GM18517 (cell line): ENCODE data around the gene TSPAN18.

Experiments
- ATAC-seq: cut with Tn5 transposase; IDR thresholded peaks from one replicate; pipeline ENCODE4 v1.9.1; 2021; ENCODE audit warnings: mild to moderate bottlenecking, moderate library complexity; ENCODE audit not compliant: unreplicated experiment

The TSPAN18 gene

DNA sequence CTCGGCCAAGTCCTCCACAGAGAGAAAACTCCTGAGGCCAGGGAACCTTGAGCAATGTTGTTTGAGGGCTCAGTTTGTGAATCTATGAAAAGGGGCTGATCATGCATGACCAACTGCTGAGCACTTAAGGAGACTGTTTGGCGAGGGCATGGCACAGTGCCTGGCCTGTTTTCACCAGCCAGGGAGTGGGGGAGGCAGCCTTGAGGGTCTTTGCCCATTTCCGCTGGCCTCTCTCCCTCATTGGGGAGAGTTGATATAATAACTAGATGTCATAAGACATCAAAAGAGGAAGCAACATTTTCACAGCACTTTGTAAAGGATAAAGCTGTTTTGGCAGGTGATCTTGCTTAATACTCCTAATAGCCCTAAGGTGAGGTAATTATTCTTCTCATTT is 113.3 kb downstream of the TSPAN18 start:
- ATAC-seq = no peak

DNA sequence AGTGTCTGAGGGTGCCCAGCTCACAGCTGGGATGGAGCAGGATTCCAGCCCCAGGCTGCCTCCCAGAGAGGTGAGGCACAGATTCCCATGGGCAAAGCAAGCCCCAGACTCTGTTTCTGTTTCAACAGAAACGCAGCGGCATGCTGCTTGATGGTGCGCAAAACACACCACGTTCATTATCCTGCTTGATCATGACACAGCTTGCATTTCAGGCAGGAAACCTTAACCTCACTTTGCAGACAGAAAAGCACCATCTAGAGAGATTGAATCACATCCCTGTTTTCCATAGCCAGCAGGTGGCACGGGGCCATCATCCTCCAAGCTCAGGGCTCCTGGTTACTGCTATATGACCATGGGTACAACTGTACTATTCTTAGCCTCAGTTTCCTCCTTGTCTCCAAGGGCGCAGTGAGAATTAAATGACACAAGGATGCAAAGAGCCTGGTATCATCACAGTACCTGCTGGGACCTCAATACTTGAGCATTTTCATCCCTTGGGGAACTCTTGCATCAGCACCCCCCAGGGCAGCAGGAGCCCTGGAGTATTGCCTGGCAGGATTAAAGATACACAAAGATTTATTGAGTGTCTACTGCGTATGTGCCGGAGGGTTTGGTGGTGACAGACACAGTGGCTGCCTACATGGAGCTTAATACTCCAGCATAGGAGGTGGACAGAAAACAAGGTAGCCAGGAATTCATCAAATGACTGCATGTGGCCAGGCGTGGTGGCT is 113.9 kb downstream of the TSPAN18 start:
- no peak for ATAC-seq

DNA sequence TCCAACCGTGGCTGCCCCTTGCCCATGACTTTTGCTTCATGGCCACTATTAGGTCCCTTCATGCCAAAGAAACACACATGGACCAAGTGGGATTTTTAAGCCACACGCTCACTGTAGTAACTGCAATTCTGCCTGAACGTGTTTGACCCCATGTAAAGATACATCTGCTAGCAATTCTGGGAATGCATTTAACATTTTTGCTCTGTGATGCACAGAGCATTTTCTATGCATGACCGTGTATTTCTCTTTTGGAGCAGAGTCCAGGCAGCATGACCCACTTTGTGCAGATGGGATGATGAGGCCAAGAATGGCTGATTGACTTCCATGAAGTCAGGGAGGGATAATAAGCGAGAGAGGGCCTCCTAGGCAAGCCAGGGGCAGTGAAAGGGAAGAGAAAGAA is 115.5 kb downstream of the TSPAN18 start:
- no peak for ATAC-seq

DNA sequence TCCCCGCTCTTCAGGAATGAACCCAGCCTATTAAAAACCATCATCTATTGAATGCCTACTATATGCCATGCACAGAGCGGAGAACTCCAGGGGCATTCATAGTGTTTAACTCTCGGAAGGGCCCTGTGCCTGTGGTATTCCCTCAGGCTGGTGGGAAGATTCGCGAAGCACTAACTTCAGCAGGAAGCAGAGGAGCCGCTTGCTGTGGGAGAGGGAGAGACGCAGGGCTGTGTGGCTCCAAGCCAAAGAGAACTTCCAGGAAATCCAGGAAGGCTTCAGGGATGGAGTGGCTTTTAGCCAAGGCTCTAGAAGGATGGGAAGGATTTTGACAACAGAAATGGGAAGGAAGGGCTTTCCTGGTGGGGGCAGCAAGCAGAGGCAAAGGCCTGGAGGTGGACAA is 120.1 kb downstream of the TSPAN18 start:
- no peak for ATAC-seq

DNA sequence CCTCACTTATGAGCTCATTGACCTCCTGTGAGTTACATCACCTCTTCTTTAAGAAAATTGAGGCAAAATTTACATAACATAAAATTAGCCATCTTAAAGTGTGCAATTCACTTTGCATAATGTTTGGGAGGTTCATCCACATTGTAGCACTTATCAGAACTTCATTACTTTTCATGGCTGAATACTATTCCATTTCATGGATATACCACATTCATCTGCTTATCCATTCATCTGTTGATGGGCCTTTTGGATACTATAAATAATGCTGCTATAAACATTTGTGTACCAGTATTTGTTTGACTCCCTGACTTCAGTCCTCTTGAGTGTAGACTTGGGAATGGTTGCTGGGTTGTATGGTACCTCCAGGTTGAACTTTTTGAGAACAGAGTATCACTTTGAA is 120.6 kb downstream of the TSPAN18 start:
- no peak for ATAC-seq

DNA sequence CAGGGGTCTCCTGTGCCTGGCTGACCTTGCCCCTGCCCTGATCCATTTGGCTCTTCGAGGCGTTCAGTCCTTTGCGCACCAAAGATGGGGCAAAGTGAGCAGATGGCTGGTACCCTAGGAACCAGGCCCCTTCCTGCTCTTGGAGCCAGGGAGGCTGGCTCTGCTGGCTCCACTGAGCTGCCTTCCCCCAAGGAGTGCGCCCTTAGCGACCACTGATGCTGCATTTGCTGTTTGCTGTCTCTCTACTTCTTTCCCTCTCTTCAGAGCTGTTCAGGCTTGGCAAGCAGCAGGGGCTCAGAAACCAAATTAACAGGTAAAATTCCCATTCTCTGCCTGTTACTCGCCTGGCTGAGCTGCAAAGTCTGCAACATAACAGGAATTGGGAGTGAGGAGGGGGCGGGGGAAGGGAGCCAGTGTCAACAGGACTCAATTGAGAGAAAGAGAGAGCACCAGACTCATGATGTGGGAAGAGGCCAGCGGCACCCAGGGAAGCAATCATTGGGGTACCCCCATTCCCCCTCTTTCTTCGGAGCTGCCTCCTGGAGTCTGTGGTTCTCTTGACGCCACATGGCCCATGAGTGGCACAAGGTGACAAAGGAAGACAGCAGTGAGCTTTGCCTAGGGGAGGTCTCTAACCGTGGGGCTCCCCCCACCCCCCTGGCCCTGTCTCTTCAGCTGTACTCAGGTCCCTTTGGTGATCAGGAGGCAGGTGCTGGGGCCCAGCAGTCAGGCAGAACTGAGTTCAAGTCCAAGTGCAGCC is 121.6 kb downstream of the TSPAN18 start:
- ATAC-seq = no peak

DNA sequence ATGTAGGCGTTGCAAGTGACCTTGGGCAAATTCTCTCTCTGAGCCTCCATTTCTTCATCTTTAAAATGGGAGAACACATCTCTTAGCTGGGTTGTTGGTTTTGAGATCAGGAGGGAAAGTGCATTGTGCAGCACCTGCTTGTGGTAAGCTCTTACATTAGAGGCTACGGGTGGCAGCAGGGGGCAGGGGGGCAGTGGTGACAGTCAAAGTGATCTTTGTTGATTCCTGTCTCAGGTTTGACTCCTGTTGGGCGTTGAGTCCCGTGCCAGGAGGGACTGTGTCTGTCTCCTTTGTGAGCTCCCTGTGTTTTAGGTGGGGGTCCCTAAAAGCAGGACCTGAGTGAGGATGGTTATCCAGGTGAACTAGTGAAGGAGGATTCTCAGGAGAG is 122.2 kb downstream of the TSPAN18 start:
- ATAC-seq = no peak

DNA sequence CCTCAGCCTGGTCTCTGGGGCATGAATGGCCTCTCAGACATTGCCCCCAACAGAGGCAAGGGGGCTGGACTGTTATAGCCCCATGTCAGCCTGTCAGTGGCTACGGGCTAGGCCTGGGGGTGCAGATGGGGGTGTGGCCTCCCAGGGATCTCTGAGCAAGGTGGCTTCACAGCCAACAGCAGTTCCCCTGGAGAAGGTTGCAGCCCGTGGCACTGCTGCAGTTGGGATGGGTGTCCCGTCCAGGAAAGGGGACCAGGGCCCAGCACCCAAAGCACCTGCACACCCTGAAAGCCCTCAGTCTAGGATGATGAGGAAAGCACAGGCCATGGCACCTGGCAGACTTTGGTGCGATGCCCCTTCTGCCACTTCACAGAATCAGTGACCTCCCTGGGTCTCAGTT is 122.7 kb downstream of the TSPAN18 start:
- no peak for ATAC-seq

DNA sequence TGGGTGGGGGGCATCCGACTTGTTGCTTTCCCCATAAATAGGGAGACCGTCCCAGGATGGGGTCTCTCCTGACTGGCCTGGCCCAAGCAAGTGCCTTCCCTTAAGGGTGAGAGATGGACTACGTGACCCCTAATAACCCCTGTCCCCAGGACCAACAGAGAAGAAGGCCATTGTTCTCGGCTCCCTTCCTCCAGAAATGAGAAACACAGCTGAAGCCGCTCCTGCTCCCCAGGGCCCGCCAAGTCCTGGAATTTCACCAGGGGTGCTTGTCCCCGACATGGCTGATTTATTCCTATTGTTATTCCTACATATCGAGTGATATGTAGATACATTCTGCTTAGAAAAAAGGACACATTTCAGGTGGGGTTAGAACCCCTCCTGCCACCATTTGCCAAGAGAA is 123.2 kb downstream of the TSPAN18 start:
- no peak for ATAC-seq

DNA sequence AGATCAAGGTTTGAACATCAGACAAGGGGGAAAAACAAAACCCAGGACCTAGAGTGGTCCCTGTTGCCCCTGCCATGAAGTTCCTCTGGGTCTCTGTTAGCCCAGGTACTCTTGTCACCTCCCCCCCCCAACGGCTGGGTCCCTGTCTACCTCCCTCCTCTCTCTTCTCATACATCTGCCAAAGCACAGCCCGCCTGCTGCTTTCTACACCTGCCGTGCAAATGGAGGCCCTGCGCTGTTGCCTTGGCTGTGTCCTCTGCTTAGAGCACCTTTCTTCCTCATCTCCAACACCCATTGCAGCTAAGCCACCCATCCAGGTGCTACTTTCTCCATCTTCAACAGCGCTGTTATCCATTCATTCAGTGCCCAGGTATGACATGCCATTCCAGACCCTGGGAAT is 124.7 kb downstream of the TSPAN18 start:
- no peak for ATAC-seq

DNA sequence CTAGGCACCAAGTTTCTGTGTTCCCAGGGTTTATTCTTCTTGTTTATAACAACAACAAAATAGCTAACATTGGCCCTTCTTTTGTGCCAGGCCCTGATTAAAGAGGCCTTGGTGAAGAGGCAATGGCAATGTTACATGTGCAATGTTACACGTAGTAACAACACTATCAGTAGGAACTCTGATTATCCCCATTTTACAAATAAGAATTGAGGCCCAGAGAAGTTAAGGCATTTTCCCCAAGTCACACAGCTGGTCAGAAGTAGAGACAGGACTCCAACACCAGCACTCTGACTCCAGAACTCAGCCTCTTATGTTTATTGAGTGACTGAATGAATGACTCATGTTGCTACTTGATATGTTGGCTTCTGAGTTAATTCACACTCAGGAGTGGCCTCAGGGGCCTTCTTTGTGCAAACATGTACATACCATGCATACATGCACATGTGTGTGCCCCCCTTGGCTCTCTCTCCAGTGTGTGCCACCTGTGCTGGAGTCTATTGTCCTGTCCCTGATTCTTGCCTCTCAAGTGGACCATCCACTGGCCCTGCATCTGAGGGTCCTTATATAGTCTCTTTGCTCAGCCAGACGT is 125.5 kb downstream of the TSPAN18 start:
- no peak for ATAC-seq

DNA sequence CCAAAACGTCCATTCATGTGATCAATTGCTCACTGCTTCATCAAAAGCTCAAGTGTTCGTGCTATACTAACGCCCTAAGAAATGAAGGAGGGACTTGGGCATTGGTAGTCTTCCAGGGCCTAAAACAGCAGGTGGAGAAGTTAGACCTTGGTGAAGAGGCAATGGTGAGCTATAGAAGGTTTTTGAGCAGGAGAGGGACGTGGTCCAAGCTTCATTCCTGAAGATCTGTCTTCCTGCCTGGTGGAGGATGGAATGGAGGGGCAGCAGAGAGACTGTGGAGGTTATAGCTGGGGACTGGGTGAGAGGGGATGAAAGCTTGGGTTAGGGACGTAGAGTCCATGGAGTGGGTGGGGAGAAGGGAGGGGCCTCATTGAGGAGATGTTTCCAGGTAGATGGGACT is 126.2 kb downstream of the TSPAN18 start:
- no peak for ATAC-seq

DNA sequence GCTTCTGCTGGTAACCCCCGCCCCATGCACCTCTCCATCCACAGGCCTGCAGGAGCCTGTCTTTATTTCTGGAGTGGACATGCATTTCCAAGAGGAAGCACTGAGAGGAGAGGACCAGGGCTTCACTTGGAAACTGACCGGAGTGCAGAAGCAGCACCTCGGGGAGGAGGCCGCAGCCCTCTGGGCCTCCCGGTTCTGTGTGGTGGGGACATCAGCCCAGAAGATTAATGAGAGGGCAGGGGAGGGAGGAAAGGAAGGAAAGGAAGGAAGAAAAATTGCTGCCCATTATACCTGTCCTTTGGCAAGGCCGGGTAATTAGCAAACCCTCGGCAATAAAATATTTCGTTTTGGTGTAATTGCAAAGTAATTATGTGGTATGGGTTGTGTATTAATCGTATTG is 126.9 kb downstream of the TSPAN18 start:
- ATAC-seq = no peak

DNA sequence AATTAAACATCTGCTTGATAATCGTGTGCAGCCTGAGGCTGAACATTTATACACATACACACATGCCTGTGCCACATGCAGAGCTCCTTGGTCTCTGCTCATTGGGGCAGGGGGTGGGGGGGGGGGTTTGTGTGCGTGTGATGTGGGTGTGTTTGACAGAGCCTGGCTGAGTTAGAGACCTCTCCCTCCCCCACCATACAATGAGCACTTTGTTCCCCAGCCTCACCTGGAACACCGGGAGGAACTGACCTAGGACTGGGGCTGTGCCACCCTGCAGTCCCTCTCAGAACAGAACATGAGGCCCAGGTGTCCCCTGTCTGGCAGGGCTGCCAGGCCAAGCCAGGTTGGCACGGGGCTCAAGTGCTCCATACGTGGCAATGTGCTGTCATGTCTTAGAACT is 127.3 kb downstream of the TSPAN18 start:
- no peak for ATAC-seq

DNA sequence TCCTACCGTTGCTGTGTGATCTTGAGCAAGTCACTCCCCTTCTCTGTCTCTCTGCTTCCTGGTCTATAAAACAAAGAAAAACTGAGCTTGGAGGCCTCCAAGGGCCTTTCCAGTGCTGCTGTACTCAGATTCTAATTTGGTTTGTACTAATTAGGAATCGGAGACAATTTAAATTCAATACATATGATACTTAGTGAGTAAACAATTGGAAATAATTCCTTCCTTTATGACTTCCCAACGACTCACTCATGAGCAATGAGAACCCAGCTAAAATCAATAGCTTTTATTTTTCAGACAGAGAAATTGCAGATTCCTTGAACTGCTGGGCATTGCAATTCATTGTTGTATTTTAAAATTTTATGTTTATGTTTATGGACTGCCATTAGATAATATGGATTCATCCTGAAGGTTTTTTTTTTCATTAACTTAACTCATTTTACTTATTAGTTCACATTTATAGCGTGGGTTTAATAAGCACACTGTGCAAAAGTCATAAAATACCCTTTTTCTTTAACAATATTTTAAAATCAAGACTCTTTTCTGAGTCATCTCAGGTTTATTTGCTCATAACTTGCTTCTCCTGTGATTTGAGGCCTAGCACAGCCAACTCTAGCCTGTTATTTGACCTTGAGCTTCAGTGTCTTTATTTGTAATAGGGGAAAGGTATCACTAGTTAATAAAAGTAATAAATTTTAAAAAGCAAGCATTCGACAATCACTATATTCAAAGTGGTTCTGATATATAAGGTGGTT is 128.2 kb downstream of the TSPAN18 start:
- no peak for ATAC-seq

DNA sequence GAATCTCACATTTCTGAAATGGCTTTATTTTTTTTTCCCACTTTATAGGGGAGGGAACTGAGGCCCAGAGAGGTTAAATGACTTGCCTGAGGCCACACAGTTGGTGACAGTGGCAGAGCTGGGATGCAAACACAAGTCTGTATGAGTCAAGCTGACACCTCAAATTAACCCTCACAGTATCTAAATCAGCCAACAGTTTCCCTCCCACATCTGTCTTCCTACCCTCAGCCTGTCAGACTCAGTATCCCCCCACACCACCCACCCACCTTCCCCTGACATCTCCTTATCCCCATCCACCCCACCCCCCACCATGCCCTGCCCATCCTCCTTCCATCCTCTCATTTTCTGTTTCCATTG is 128.7 kb downstream of the TSPAN18 start:
- ATAC-seq = no peak

DNA sequence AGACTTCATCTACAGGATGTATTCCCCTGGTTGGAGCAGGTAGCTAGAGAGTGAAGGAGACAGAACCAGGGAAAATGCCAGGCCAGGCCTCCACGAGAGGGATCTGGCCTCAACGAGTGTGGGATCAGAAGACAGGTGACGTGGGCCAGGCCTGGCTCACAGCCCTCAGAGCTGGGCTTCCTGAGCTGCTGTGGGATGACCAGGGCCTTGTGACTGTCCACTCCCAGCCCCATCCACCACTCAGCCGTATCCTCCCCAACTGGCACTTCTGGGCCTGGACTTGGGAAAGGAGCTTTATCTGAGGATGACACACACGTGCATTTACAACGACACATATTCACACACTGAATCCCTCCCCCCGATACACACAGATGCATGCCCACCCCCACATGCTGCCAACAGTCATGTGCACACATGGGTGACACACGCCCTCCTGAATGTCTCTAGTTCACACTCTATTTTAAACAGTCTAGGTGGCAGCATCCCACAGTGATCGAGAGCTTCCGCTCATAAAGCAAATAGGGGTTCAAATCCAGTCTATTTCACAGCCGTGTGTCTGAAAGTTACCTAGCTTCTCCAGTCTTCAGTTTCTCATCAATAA is 130.8 kb downstream of the TSPAN18 start:
- no peak for ATAC-seq

DNA sequence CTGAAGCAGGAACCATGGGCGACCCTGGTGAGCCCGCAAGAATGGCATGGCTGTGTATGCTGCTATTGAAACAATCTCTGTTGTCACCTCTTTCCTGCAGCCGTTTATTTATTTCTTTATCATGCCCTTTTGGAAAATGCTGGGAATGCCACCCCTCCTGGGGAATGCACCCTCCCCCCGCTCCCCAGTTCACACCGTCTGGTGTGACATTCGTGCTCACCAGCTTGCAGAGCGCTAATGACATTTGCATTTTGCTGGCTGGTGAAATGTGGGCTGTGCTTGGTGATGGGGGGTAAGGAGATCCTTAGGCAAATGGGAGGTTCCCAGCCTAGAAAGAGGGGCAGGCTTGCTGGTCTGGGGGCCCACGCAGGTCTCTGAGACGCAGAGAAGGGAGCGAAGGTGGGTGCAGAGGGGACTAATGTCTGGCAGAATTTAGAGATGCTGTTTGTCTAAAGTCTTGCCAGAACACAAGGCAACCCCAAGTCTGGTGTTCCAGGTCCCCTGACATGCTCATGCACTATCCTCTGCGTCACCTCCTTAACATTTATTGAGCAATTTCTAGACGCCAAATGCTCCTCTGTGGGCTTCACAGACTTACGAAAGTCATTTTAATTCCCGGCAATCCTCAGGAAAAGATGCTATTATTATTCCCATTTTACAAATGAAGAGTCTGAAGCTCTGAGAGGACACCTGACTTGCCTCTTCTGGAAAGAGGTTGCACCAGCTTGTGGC is 132.2 kb downstream of the TSPAN18 start:
- no peak for ATAC-seq

DNA sequence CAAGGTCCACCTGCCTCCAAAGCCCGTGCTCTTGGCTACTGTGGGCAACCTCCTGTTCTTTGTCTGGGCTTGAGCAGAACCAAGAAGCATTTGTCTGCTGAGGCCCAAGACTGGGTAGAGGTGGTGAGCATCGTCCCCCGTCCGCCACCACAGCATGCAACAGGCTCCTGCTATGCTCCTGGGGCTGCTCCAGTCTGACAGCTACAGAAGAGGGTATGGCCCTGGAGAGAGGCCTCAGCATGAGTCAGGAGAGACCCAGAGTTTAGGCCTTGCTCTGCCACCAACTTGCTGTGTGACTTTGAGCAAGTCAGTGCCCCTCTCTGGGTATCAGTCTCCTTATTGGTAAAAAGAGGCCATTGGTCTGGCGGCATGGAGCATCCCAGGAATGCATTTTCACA is 132.8 kb downstream of the TSPAN18 start:
- ATAC-seq = no peak

DNA sequence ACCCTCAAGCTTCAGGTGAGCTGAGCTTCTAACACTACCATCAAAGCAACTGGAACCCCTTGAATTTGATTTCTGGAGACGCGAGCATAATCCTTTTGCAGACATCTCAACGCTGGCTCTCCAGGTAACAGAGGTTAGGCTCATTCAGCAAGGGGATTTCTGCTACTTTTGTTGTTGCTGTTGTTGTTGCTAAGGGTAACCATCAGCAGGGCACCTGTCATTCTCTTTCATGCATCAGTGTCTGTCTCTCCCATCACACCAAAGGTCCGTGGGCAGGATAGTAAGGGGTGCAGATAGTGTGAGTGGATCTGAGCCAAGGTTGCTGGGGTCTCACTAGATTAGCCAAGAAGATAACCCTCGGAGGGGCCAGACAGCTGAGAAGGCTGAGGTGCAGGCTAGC is 133.6 kb downstream of the TSPAN18 start:
- ATAC-seq = no peak
